Effector CD8-positive, alpha-beta T cell (primary cell): ENCODE data around the gene PSMG3.
A peak's percentile ranks its signal among the peaks of the same experiment; 100 is the strongest.

ENCODE experiments used
- DNase-seq: peaks from one replicate; lab custom pipeline; 2025; lab: John Stamatoyannopoulos, UW

The PSMG3 gene

DNA sequence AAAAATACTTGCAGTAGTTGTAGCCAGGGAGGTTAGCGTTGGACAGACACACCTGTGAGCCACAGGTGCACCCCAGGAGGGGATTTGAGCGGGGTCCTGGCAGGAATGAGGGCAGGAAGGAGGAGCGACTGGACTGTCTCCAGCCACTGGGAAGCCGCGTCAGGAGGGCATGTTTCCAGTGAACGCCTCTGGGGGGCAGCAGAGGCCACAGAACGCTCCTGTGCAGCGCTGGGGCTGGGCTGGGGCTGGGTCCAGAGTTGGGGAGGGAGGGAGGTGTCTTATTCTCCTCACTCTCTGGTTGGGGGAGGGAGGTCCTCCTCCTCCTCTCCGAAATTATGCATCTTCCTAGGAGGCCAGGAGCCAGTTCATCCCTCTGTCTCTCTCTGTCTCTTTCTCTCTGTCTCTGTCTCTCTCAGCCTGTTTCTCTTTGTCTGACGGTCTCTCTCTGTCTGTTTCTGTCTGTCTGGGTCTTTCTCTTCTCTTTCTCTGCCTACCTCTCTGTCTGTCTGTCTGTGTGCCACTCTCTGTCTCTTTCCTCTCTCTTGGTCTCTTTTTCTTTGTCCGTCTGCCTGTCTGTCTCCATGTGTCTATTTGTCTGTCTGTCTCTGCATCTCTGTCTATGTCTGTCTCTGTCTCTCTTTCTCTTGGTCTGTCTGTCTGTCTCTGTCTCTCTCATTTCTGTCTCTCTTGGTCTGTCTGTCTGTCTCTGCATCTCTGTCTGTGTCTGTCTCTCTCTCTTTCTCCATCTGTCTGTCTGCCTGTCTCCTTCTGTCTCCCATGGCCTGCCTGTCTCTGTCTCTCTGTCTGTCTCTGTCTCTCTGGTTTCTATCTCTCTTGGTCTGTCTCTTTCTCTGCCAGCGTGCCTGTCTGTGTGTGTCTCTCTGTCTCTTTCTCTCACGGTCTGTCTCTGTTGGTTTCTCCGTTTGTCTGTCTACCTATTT is 9.9 kb upstream of the PSMG3 start:
- peak; percentile 52 for DNase-seq

DNA sequence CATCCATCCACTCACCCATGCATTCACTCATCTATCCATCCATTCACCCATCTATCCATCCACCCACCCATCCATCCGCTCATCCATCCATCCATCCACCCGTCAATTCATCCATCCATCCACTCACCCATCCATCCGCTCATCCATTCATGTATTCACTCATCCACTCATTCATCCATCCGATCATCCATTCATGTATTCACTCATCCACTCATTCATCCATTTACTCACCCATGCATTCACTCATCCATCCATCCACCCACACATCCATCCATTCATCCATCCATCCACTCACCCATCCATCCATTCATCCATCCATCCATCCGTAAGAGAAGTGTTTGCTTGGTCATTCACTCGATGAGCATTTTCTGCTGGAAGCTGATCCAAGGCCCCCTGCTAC is 8.7 kb upstream of the PSMG3 start:
- DNase-seq, result no peak

DNA sequence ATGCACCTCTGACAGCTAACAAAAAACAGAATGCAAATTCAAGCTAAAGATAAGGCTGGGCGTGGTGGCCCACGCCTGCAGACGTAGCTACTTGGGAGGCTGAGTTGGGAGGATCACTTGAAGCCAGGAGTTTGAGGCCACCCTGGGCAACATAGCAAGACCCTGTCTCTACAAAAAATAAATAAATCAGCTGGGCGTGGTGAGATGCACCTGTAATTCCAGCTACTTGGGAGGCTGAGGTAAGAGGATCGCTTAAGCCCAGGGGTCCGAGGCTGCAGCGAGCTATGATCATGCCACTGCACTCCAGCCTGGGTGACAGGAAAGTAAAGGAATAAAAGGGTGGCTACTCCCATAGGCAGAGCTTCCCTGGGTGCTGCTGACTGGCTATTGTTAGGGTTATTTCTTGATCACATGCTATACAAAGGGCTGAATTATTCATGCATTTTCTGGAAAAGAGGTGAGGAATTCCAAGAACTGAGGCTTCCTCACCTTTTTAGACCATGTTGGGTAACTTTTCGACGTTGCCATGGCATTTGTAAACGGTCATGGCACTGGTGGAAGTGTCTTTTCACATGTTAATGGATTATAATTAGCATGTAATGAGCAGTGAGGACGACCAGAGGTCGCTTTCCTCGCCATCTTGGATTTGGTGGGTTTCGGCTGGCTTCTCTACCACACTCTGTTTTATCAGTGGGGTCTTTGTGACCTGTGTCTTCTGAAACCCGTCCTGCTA is 6.9 kb upstream of the PSMG3 start:
- DNase-seq, result no peak

DNA sequence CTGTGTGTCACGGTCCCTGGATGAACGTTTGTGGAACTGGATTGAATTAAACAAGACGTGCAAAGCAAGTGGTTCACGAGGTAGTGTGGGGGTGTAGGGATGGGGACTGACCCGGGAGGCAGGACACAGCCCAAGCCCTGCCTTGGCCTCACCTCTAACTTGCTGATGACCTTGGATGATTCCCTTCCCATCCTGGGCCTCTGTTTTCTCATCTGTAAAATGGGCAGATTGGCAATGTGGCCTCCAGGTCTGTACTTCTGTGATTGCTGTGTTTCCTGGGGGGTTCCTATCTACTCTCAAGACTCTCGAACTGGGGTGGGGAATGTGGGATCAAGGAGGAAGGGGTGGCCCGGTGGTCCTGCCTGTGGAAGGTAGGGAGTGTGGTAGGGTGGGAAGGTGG is 6.0 kb upstream of the PSMG3 start:
- DNase-seq, result no peak

DNA sequence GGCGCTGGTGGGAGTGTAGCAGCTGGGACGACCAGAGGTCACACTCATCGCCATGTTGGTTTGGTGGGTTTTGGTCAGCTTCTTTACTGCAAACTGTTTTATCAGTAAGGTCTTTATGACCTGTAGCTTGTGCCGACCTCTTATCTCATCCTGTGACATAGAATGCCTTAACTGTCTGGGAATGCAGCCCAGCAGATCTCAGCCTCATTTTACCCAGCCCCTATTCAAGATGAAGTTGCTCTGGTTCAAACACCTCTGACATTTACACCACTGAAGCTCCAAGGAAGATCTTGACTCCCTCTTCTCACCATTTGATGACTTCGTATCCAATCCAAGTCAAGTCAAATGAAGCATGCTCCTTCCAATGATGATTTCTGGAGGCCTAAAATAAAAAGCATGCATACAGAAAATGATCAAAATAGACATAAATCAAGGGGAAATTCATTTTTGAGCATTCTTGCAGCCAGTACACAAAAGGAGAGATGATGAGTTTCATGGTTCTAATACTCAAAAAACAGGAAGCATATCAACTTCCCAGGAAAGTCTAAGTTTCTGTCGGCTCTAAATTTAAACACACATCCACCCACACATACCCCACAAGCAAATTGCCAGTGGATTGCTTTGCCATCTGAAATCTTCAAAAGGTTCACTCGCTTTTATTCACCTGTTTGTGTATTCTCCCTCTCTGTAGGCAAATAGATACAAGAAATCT is 2.4 kb upstream of the PSMG3 start:
- DNase-seq, result no peak

DNA sequence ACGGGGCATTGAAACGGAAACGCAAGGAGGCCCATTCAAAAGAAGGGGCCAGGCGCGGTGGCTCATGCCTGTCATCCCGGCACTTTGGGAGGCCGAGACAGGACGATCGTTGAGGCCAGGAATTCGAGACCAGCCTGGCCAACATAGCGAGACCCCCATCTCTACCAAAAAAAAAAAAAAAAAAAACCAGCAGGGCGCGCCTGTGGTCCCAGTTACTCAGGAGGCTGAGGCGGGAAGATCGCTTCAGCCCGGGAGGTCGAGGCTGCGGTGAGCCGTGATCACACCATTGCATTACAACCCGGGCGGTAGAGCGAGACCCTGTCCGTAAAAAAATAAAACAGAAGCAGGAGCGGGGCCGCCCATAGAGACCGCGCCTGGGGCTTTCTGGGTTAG is 396 bp downstream of the PSMG3 start:
- DNase-seq, result no peak

DNA sequence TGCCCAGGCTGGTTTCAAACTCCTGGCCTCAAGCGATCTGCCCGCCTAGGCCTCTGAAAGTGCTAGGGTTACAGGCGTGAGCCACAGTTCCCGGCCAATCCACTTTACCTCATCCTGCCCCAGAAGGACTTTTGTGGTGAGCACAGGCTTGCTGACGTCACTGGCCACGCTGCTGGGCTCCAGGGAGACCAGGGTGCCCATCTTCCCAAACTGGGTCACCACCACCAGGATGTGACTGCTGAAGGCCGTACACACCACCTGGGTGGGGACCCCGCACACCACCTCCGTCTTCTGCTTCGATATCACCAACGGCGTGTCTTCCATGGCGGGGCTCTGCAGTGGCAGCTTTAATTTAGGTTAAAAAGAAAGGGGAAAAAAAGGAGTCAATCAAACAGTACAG is 816 bp downstream of the PSMG3 start:
- no peak for DNase-seq

DNA sequence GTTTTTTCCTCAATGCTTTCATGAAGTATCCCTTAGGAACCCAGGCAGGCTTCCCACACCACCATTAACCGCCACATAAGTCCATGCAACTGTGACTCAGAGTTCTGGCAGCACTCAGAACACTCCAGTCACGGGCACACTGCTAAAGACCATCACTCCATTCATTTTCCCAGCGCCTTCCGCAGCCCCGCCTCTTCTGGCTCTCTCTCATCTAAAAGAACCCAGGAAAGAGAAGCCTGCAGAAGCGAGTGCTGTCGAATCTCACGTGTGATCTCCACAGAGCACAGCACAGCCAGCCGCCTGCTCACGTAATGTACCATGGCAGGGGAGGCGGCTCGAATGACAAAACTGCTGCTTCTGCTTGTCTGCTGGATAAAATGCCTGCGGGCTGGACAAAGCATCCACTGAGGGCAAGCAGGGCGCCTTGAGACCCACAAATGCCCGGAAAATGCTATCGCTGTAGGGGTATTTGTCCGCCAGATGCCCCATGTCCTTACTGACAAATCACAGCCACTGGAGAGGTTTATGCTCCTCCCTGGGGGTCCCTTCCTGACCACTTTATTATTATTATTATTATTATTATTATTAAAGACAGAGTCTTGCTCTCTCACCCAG is 1.8 kb downstream of the PSMG3 start:
- no peak for DNase-seq

DNA sequence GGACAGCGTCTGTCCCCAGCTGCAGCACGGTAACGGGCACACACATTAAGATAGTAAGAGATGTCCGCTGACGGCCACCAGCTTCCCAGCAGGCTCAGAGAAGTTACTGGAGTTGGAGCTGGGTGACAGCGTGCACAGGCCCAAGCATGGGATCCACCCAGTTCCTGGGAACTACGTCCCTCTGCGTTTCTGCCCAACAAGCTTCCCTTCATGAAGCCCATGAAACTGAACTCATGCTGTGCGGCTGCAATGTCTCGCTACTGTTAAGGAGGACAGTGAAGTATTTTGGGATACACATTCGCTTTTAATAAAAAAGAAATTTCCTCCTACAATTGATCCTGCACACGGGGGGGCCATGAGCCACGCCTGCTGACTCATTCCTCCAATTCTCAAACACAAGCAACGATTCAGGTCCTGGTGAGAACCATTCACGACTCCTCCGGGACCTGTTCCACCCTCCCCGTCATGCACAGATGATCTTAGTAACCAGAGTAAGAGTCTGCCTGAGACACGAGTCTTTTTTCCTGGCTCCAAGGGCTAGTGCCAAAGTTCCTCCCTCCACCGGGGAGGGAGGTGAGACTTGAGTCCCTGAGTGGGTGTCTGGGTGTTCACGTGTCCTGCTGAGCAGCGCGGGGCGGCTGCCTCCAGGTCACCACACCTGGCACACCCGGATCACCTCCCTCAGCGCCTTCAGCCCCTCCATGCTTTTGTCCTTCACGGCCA is 2.6 kb downstream of the PSMG3 start:
- DNase-seq, result no peak

DNA sequence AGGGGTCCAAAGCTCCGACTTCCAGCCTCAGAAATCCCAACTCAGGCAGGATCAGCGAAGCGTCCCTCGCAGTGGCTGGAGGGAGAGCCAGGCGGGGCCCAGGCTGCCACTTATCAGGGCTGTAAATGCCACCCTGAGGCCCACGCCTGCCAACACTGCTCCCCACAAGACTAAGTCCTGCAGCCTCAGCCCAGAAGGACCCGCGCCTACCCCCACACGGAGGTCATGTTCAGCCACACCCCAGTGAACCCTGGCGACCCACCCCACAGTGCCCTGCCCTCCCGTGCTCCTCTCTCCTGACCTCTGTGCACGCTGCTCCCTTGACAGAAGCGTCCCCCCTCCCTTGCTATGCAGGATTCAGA is 3.2 kb downstream of the PSMG3 start:
- no peak for DNase-seq

DNA sequence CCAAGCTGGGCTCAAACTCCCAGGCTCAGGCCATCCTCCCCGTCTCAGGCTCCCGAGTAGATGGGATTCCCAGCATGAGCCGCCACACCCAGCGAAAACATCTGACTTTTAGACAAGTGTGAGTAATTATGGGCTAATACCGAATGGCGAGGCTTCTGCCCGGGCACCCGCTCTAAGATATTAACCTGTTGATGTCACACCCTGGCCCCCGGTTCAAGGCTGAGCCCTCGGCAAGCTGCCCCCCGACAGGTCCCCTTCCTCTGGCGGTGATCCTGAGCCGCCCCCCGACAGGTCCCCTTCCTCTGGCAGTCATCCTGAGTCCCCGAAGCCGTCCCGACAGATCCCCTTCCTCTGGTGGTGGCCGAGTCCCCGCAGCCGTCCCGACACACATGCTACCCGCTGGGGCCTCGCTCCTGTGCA is 5.2 kb downstream of the PSMG3 start:
- no peak for DNase-seq

DNA sequence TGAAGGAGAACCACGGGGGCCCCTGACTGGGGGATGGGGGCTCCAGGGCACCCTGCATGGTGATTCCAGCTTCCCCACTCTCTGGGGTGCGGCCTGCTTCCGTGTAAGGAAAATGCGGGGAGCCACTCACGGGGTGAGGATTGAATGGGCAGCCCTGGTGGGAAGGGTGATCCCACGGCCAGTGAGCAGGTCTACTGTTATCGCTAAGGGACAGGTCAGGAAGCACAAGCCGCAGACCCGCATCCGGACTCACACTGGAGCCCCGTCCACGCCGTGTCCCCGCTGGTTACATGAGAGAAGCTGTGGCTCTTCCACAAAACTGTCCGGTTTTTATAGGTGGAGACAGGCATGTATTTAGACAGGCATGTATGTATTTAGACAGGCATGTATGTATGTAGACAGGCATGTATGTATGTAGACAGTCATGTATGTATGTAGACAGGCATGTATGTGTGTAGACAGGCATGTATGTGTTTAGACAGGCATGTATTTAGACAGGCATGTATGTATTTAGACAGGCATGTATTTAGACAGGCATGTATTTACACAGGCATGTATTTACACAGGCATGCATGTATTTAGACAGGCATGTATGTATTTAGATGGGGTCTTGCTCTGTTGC is 5.7 kb downstream of the PSMG3 start:
- no peak for DNase-seq

DNA sequence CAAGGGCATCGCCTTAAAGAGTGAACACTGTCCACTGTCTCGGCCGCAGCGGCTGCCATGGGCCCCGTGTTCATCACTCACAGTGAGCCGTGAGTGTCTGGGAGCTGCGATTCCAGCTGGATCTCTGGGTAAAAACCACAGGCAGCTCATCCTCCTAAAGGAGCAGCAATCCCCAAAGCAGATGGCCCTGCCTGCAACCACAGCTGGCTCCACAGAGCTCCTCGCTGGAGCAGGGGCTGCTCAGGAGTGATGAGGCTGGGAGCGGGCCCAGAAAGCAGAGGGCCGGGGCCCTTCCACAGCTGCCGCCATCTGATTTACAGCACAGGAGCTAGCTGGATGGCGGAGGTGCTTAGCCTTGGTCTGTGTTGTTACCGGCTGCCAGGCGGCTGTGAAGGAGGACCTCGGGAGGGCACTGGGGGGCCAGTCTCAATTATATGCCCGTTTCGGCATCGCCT is 7.2 kb downstream of the PSMG3 start:
- no peak for DNase-seq

DNA sequence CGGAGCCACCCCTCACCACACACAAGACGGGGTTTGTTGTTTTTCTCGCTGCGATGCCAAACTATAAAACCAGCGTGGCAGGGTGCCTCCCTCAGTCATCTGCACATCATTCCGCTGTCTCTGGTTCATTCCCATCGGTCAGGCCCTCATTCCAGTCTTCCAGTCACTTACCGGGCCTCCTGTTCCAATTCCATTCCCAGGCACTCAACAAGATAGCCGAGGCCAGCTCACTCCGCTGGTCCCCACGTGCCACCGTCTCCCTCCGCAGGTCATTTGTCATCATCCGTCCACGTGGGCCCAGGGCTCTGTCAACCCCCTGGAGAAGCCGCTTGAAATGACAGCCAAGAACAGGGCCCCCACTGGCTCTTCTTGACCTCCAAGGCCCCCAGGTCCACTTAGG is 7.7 kb downstream of the PSMG3 start:
- DNase-seq, result no peak

DNA sequence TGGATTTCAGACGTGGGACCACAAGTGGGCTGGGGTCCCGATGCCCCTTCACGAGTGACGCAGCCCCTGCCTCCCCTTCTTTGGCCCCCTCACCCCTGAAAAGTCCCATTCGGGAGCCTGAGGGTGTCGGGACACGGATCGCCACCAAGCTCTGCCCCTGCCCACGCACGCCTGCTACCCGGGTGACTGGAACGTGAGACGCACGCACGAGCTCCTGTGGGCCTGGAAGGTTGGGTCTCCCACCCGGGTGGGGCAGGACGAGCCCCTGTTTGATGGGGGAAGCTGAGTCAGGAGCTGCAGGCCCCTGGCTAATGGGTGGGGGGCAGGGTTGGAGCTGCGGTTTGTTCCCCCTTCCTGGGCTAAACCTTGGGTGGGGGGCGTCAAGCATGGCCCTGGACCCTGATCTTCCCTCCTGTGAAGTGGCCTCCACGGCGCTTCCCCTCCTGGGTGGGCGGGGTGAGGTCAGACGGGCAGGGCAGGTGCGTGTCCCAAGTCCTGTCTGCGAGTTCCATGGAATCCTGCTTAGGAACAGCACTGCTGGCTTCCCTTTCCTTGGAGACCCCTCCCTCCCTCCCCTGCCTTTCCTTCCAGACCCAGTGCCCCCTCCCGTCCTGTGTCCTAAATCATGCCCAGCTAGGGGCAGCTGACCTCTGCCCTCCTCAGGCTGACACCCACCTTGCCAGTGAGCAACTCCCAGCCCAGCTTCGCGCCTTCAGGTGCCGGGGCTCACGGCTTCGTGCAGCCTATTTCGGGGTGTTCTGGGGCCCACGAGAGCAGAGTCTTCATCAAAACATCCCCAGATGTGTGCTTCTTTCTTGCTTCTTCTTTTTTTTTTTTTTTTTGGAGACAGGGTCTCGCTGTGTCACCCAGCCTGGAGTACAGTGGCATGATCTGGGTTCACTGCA is 8.5 kb downstream of the PSMG3 start:
- no peak for DNase-seq

DNA sequence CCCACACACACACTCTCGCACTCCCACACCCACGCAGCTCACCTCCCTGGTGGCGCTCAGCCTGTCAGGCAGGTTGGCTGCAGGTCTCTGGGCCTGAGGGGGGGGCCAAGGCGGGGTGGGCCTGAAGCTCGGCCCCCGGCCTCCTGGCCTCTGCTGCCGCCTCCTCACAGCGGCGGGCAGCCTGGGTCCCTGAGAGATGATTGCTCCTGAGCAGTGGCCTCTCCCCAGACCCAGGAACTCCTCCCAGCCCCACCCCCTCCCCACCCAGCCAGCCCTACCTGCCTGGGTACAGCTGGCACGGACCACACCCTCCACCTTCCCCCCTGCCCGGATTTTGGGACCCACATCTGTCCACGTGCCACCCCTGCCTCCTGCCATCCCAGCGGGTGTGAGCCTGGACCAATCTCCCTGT is 9.2 kb downstream of the PSMG3 start:
- no peak for DNase-seq

DNA sequence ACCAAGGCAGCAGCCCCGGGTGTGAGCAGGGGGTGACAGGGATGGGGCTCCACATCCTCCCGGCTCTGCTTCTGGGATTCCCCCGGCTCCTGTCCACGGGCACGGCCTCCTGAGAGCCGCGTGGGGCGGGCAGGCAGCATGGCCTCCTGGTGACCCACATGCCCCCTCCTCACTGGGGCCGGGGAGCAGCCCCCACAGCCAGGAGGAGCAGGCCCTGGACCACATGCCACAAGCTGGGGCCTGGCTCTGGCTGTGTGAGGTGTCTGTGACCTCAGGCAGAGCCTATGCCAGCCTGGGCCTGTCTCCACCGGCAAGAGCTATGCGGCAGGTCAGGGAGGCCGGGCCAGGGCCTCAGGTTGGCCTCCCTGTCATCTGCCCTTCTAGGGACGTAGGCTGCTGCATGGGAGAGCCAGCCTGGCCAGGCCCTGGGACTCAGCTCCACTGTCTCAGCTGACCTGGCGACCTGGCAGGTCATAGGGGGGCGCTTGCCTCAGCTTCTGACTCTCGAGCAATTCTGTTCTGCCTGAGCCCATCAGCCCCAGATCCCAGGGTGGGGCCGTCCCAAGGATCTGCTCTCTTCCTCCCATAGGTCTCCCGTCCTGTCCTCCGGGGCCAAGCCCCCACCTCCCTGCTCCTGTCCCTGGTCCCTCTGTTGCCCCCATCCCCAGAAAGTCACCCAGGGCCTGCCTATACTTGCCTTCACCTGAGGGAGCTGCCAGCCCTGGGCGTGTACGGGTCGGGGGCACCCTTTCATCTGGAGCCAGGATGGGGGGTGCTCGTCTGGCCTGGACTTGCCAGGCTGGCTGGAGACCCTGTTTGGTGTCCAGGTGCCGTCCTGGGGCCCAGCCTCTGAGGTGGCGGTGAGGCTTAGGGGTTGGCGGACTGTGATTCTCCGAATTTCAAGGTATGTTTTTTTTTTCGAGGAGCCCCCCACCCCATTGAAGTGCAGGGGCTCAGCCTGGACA is 9.9 kb downstream of the PSMG3 start:
- no peak for DNase-seq

DNA sequence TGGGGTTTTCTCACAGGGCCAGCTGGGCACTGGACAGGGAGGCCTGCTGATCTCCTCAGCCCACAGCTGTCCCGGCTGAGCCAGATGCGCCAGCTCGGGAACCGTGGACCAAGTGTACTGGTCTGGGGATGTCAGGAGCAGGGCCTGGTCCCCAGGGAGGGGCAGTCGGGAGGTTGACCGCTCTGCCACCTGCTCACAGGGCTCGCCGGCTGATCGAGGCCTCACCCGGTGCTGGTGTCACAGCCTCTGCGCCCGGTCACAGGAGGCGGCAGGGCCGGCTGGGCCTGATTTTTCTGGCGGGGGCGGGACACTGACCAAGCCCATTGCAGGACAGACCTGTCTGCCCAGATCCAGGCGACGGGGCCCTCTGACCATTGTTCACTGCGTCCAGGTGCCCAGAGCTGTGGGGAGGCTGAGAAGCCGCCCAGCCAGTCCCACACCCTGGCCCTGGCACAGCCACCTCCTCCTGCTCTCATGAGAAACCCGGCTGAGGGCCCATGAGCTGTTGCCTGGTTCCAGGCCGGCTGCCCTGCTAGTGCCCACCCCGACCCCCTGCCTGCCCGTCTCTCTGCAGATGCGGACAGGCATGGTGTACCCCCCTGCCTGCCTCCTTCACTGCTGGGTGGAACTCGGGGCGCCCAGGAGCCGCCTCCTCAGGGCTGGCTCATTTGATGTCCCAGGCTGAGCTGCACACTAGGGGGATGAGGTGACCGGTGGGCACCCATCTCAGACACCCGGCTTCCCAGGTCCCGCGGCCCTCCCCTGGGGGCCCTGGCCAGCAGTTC is 10.8 kb downstream of the PSMG3 start:
- DNase-seq, result no peak
